Measurements from ENCODE around the gene KLC1. TPM values are rescaled to one million over a fixed set of nuclear protein-coding genes. Genes with fewer than 3 reads are reported as not detected.

Gene KLC1
- polyA plus RNA-seq, 3 donors, result 89.5 to 156 (median 107) TPM

GRCh38 chr14:103725739-103726395 is 96.9 kb downstream of the KLC1 start:
- DNase-seq (ENCODE audit: extremely low read depth in 1 of 11, low read depth in 9 of 11, low spot score in 4 of 11), result no peak

- DNase-seq (ENCODE audit: extremely low read depth in 1 of 11, low read depth in 9 of 11, low spot score in 4 of 11), result no peak
Observed at GRCh38 chr14:103726474-103726873, 97.5 kb downstream of the KLC1 start.

- DNase-seq (ENCODE audit: extremely low read depth in 1 of 11, low read depth in 9 of 11, low spot score in 4 of 11), result no peak
Observed at GRCh38 chr14:103727313-103727980, 98.4 kb downstream of the KLC1 start.

DNA sequence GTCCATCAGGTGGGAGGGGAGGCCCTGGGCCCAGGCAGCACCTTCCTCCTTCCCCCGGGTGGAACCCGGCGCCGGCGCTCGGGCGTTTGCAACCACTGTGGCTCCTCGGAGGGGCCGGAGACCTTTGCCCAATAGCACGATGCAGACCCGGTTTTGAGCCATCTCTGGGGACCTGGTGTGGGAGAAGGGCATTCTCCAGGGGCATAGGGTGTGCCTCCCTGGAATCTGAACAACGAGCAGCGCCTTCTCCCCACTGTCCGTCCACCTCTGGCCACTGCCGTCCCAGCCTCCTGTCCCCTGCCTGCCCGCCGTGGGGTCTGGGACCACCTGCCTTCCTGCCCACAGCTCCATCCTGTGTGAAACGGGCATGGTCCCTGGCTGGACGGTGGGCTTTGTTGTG is 99.1 kb downstream of the KLC1 start:
- DNase-seq (ENCODE audit: extremely low read depth in 1 of 11, low read depth in 9 of 11, low spot score in 4 of 11), result no peak

DNA sequence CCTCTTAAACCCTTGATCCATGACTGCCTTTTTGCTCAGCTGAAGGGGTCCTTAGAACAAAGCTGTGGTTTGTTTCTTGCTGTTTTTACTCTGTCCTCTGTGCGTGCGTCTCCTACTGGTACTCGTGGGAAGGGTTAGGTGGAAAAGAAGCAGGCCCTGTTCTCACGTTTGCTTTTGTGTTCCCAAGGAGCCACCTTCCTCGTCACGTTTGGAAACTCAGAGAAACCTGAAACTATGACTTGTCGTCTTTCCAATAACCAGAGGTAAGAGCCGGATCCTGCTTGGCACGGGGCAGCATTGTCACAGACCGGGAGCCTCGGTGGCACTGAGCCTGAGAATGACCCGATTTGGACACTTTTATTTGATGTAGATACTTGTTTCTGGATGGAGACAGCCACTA is 99.7 kb downstream of the KLC1 start:
- no peak for DNase-seq (ENCODE audit: extremely low read depth in 1 of 11, low read depth in 9 of 11, low spot score in 4 of 11)

DNA sequence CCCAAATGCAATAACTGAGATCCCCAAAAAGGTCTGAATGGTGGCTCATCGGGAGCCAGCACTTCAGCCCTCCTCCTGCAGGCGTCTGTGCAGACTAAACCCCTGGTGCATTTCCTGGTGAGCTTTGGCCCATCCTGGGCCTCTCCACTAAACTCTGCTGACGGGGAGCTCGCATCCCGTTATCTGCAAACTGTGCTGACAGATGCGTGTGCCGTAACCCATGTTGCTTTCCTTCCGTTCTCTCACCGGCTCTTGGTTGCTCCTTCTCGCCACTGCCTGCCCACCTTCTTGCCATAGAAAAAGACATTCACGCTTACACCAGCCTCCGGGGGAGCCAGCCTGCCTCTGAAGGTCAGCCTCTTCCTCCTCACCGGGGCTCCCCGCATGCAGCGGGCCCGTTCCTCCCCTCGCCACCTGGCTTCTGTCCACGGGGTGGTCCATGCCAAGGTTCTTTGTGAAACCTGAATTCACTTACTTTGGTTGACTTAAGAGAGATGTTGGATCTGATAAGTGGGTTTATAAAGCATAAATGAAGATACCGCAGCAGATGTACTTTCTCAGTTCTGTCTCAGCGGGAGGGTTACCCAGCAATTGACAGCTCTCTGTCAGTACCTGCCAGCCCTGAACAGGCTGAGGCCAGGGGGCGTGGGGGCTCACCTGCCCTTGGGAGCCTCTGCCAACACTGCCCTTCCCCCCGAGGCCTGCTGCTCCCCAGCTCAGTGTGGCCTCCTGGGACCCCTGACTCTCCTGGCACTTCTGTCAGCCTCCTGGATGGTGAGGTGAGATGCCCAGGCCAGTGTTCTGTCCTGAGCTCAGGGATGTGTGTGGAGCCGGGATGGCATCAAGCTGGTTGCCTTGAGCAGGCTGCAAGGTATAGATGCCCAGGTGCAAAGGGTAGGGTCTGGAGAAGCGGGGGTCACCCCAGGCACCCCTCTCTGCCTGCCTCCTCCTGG is 100.8 kb downstream of the KLC1 start:
- no peak for DNase-seq (ENCODE audit: extremely low read depth in 1 of 11, low read depth in 9 of 11, low spot score in 4 of 11)

- no peak for DNase-seq (ENCODE audit: extremely low read depth in 1 of 11, low read depth in 9 of 11, low spot score in 4 of 11)
Observed at GRCh38 chr14:103730490-103731035, 101.6 kb downstream of the KLC1 start.

- DNase-seq (ENCODE audit: extremely low read depth in 1 of 11, low read depth in 9 of 11, low spot score in 4 of 11), result no peak
Observed at GRCh38 chr14:103731481-103731880, 102.5 kb downstream of the KLC1 start.

DNA sequence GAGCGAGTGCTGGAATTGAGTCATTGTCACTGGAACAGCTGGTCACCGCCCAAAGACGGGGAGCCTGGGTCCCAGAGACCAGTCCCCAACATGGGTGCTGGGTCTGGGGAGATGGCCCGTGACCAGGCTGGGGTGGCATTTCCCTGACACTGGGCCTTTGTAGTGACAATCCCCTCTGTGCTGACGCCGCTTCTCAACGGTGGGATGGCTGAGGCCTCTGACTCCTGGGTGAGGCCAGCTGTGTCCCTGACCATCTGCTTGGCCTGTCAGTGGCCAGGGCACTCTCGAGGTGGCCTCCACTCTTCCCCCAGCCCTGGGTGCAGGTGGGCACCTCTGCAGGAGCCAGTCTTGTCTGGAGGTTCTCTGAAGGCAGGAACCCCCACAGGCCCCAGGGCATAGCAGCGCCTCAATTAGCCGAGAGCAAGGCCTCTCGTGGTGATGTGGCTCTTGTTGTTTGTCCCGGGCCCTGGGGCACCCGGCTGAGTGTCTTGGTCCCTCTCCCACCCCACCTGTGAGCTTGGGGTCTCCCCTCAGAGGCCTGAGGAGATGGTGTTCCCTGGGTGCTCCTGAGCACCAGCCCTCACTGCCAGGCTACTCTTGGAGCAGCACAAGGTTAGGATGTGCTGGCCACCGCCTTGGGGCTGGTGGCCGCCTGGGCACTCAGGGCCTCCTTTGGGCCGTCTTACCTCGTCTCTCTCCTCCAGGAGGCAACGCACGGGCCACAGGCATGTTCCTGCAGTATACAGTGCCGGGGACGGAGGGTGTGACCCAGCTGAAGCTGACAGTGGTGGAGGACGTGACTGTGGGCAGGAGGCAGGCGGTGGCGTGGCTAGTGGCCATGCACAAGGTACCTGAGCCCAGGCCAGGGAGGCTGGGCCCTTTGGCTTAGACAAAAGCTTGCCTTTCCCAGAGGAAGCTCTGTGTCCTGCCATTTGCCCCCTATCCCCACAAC is 103.2 kb downstream of the KLC1 start:
- no peak for DNase-seq (ENCODE audit: extremely low read depth in 1 of 11, low read depth in 9 of 11, low spot score in 4 of 11)

DNA sequence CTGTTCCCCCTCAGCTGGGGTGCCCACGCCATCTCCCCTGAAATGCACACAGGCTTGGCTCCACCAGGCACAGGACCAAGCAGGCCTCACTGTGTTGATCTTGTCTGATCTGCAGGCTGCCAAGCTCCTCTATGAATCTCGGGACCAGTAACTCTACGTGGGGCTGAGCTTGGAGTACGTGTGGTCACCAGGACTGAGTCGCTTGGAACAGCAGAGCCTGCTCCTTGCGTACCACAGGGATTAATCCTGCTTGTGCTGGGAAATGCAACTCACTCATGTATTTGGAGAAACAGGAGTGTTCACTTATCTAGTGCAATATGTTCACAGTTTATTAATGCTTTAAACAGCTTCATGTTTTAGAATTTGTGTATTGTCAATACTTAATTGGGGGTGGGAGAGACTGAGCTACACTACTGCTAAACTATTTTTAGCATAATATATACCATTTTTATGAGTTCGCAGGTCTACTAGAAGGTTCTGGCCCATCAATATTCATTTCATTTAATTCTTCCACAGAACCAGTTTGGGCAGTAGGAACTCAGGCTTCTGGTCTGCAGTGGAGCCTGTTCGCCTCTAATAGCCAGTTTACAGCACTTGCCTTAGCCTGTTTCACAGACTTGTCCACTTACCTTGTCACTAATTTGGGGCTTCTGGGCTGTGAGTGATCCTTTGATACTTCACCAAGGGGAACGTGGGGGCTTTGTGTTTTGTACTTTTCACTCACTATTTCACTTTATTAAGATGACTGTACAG is 104.0 kb downstream of the KLC1 start:
- DNase-seq (ENCODE audit: extremely low read depth in 1 of 11, low read depth in 9 of 11, low spot score in 4 of 11), result no peak

- DNase-seq (ENCODE audit: extremely low read depth in 1 of 11, low read depth in 9 of 11, low spot score in 4 of 11), result no peak
Observed at GRCh38 chr14:103733651-103734050, 104.6 kb downstream of the KLC1 start.

DNA sequence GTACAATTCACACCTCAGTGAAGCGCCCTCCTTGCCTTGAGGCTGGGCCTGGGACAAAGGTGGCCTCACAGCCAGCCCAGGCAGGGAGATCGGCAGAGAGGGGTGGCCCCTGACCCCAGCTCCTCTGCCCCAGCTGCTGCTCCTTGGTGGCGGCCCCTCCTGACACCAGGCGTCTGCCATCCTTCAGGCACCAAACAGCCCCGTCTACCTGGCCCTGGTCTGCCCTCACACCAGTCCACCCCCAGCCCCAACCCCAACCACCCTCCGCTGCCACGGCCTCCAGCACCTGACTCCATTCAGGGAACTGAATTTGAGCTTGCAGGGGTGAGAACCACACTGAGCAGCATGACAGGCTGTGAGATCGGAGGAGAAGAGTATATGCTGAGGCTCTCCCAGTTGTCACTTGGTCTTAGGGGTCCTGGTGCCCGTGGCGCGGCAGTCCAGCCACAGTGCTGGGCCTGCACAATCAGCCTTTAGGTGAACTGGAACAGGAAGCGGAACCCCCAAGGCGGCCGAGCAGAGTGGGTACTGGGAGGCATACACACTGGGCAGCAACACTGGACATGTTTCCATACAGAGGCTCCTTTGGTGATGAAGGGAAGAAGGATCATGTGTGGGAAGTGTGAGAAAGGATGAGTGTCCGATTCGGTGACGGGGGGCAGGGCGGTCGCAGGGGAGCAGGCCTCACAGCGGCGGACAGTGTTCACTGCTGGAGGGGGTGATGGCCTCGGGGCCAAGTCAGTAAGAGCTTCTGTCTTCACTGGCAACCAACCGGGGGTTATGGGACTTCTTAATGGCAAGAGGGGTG is 105.3 kb downstream of the KLC1 start:
- no peak for DNase-seq (ENCODE audit: extremely low read depth in 1 of 11, low read depth in 9 of 11, low spot score in 4 of 11)

GRCh38 chr14:103735022-103735421 is 106.0 kb downstream of the KLC1 start:
- DNase-seq (ENCODE audit: extremely low read depth in 1 of 11, low read depth in 9 of 11, low spot score in 4 of 11), result no peak

DNA sequence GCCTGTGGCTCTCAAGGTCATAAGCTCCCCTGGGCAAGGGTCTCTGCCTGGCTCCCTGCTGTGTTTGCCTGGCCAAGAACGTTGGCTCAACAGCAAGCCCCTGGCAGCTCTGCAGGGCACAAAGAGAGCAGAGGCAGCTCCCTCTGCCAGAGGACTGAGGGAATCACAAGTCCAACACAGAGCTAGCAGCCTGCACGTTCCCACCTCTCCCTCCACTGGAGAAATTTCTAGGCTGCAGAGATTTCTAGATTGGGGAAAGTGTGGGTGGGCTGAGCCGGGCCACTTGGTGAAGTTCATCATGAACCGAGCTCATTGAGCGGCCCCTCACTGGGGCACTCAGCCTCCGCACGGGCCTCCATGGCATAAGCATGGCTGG is 106.4 kb downstream of the KLC1 start:
- DNase-seq (ENCODE audit: extremely low read depth in 1 of 11, low read depth in 9 of 11, low spot score in 4 of 11), result no peak

DNA sequence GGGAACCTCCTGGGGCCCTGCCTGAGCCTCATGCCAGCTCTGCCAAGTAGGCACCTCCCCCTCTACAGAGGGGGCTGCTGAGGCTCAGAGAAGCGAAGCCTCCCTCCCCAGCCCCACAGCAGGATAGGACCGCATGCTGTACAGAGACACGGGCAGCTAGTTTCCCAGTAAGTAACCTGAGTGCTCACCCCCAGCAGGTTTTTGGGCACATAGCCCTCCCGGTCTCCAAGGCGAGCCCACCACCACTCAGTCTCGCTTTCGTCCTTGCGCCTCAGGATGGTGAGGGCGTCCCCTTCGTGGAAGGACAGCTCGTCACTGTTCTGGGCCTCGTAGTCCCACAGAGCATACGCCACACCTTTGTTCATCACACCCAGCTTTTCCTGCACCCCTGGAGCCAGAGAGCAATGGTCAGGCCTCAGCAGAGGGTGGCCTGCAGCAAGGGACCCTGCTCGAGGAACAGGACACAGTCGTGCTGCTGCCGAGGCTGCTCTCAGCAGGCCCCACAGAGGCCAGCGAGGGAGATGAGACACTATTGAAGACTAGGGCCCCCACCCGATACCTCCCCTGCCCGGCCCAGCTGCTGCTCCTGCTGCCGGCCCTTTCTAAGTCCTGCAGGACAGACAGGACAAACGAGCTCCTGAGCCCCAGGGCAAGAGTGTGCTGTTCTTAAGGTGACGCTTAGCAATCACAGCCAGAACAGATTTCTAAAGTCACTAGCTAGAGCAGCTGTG is 107.0 kb downstream of the KLC1 start:
- DNase-seq (ENCODE audit: extremely low read depth in 1 of 11, low read depth in 9 of 11, low spot score in 4 of 11), result no peak

Data from renal cortex interstitium (tissue), 11 donors.